Smooth muscle cell (in vitro differentiated cells): Measurements from ENCODE around the gene PRKCE. TPM values are rescaled to one million over a fixed set of nuclear protein-coding genes. Genes with fewer than 3 reads are reported as not detected.

Source experiments
- DNase-seq: peaks from one replicate; lab custom pipeline; 2025; ENCODE audit not compliant: unreplicated experiment; lab: John Stamatoyannopoulos, UW
- H2AFZ ChIP-seq: fragments of 200-600 bp; sonication (generic); 2 replicates; pipeline ENCODE4 v1.6.0; 2016; ENCODE audit warnings: antibody characterized with exemption, low read depth, mild to moderate bottlenecking
- H3F3A ChIP-seq: fragments of 200-600 bp; sonication (generic); 2 replicates; pipeline ENCODE4 v1.6.0; 2017; ENCODE audit warnings: antibody characterized with exemption, low read depth
- H3K27ac ChIP-seq: fragments of 200-600 bp; sonication (generic); 2 replicates; pipeline ENCODE4 v1.5.1; 2016; ENCODE audit warnings: low read depth, mild to moderate bottlenecking
- H3K27me3 ChIP-seq: fragments of 200-600 bp; sonication (generic); 2 replicates; pipeline ENCODE4 v1.6.1; 2016; ENCODE audit warnings: low read depth, mild to moderate bottlenecking
- H3K36me3 ChIP-seq: fragments of 200-600 bp; sonication (generic); 2 replicates; pipeline ENCODE4 v1.5.1; 2016; ENCODE audit warnings: low read depth
- H3K4me1 ChIP-seq: fragments of 200-600 bp; sonication (generic); 2 replicates; pipeline ENCODE4 v1.5.1; 2016; ENCODE audit warnings: low read depth
- H3K4me2 ChIP-seq: fragments of 200-600 bp; sonication (generic); 2 replicates; pipeline ENCODE4 v1.6.0; 2016; ENCODE audit warnings: mild to moderate bottlenecking
- H3K4me3 ChIP-seq: fragments of 200-600 bp; sonication (generic); 2 replicates; pipeline ENCODE4 v1.5.1; 2016; ENCODE audit warnings: mild to moderate bottlenecking
- H3K79me2 ChIP-seq: fragments of 200-600 bp; sonication (generic); 2 replicates; pipeline ENCODE4 v1.6.0; 2016; ENCODE audit warnings: low read depth, mild to moderate bottlenecking
- H3K9ac ChIP-seq: fragments of 200-600 bp; sonication (generic); 2 replicates; pipeline ENCODE4 v1.6.0; 2016; ENCODE audit warnings: low read depth
- H3K9me3 ChIP-seq: fragments of 200-600 bp; sonication (generic); replicated peaks from 2 replicates; pipeline ENCODE4 v1.5.1; 2016; ENCODE audit warnings: low read depth
- H4K20me1 ChIP-seq: fragments of 200-600 bp; sonication (generic); 2 replicates; pipeline ENCODE4 v1.6.0; 2016; ENCODE audit warnings: low read depth
- CTCF ChIP-seq: fragments of 200-600 bp; sonication (generic); IDR thresholded peaks from 2 replicates; pipeline ENCODE4 v1.5.1; 2017; ENCODE audit warnings: borderline replicate concordance, mild to moderate bottlenecking, antibody characterized with exemption; ENCODE audit not compliant: insufficient read depth, poor library complexity, severe bottlenecking
- WGBS: methylation state at CpG from one replicate; pipeline ENCODE4 v1.1.7; 2016; ENCODE audit warnings: low lambda C conversion rate; 5-methylcytosine and 5-hydroxymethylcytosine counted together
- polyA plus RNA-seq: library from polyadenylated mRNA; unstranded; fragments of >200 nt; fragmentation: Nextera tagmentation; extraction: Ambion mirVana; gene quantifications from 2 replicates; pipeline ENCODE4 v1.2.1, GENCODE V29; 2016
- total RNA-seq: library from RNA; depleted of rRNA; stranded (reverse); fragments of >200 nt; gene quantifications from 2 replicates; pipeline ENCODE4 v1.2.3, GENCODE V29; 2014

The PRKCE gene
- total and polyA plus RNA-seq, 2 experiments from 2014 or later = 20.6 to 29.1 TPM

- H3K4me3 ChIP-seq = no peak overlapping the region
Observed at GRCh38 chr2:45843136-45843535, 191.7 kb downstream of the PRKCE start.

GRCh38 chr2:45844796-45845457, 193.5 kb downstream of the PRKCE start:
- 50% methylated on average over 3 of the region's 3 CpGs for WGBS
- Histone ChIP-seq H3K79me2 (peaks cover 13% of the 10 kb centered on the region), H2AFZ (no peak overlapping the region), H3K4me2 (no peak overlapping the region), H3F3A (peaks cover 6% of the 10 kb centered on the region), H3K4me1 (peaks cover 9% of the 10 kb centered on the region), H3K27me3 (no peaks in the 10 kb centered on the region), H3K9me3 (no peaks in the 10 kb centered on the region), H4K20me1 (peaks cover 79% of the 10 kb centered on the region), H3K27ac (no peak overlapping the region), H3K4me3 (no peak overlapping the region), H3K36me3 (no peaks in the 10 kb centered on the region), H3K9ac (no peak overlapping the region)
- no peak for TF ChIP-seq CTCF
- no peak for DNase-seq

More at GRCh38 chr2:45843136-45843535, 191.7 kb downstream of the PRKCE start:
- Histone ChIP-seq H3F3A (peaks cover 6% of the 10 kb centered on the region), H3K4me2 (no peak overlapping the region), H3K9ac (no peak overlapping the region), H3K79me2 (peaks cover 19% of the 10 kb centered on the region), H3K36me3 (no peaks in the 10 kb centered on the region), H3K27me3 (no peaks in the 10 kb centered on the region), H2AFZ (no peak overlapping the region), H3K9me3 (no peaks in the 10 kb centered on the region), H3K27ac (no peak overlapping the region), H4K20me1 (peaks cover 93% of the 10 kb centered on the region), H3K4me1 (peaks cover 12% of the 10 kb centered on the region)
- TF ChIP-seq CTCF = no peak
- WGBS = 74% methylated on average over 8 of the region's 8 CpGs
- DNase-seq = no peak

GRCh38 chr2:45845566-45845965, 194.1 kb downstream of the PRKCE start:
- TF ChIP-seq CTCF = no peak
- Histone ChIP-seq H3K27me3 (no peaks in the 10 kb centered on the region), H3K4me1 (peaks cover 5% of the 10 kb centered on the region), H3K9ac (no peak overlapping the region), H4K20me1 (peaks cover 76% of the 10 kb centered on the region), H3K4me3 (no peak overlapping the region), H3F3A (peaks cover 6% of the 10 kb centered on the region), H3K79me2 (peaks cover 10% of the 10 kb centered on the region), H3K4me2 (no peak overlapping the region), H3K27ac (no peak overlapping the region), H3K9me3 (no peaks in the 10 kb centered on the region), H2AFZ (no peak overlapping the region), H3K36me3 (no peaks in the 10 kb centered on the region)
- no peak for DNase-seq
- 85% methylated on average over 6 of the region's 6 CpGs for WGBS
